HEK293 (cell line): Measurements from ENCODE around the gene KRTAP3-1.

Source experiments
- TF ChIP-seq, protein P1 (sequence below): fragments of 450-650 bp; formaldehyde crosslinking; IDR thresholded peaks from 2 replicates; pipeline ENCODE4 v1.5.1; 2016; ENCODE audit warnings: missing biosample characterization, missing genetic modification characterization
- TF ChIP-seq, protein P2 (sequence below): fragments of 450-650 bp; formaldehyde crosslinking; IDR thresholded peaks from 2 replicates; pipeline ENCODE4 v1.5.1; 2016; ENCODE audit warnings: missing biosample characterization, missing genetic modification characterization

DNA sequence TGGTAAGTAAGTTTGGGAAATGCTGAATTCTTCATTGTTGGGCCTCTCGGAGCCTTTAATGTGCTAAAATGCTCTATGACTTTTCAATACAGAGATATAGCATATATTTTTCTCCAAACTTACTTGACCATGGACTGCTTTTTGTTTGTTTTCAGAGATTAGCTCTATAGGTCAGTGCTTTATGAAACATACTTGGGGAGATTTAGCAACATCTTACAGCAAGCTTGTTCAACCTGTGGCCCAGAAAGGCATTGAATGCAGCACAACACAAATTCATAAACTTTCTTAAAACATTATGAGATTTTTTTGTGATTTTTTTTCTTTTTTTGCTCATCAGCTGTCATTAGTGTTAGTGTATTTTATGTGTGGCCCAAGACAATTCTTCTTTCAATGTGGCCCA, 1.0 kb upstream of the KRTAP3-1 start:
- TF ChIP-seq, protein P1, sequence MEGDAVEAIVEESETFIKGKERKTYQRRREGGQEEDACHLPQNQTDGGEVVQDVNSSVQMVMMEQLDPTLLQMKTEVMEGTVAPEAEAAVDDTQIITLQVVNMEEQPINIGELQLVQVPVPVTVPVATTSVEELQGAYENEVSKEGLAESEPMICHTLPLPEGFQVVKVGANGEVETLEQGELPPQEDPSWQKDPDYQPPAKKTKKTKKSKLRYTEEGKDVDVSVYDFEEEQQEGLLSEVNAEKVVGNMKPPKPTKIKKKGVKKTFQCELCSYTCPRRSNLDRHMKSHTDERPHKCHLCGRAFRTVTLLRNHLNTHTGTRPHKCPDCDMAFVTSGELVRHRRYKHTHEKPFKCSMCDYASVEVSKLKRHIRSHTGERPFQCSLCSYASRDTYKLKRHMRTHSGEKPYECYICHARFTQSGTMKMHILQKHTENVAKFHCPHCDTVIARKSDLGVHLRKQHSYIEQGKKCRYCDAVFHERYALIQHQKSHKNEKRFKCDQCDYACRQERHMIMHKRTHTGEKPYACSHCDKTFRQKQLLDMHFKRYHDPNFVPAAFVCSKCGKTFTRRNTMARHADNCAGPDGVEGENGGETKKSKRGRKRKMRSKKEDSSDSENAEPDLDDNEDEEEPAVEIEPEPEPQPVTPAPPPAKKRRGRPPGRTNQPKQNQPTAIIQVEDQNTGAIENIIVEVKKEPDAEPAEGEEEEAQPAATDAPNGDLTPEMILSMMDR: no peak
- TF ChIP-seq, protein P2, sequence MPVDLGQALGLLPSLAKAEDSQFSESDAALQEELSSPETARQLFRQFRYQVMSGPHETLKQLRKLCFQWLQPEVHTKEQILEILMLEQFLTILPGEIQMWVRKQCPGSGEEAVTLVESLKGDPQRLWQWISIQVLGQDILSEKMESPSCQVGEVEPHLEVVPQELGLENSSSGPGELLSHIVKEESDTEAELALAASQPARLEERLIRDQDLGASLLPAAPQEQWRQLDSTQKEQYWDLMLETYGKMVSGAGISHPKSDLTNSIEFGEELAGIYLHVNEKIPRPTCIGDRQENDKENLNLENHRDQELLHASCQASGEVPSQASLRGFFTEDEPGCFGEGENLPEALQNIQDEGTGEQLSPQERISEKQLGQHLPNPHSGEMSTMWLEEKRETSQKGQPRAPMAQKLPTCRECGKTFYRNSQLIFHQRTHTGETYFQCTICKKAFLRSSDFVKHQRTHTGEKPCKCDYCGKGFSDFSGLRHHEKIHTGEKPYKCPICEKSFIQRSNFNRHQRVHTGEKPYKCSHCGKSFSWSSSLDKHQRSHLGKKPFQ (tag by site-specific recombination): no peak
